Measurements from ENCODE around the gene KIF3B.

GRCh38 chr20:32291166-32291565 is 13.7 kb downstream of the KIF3B start:
- no peak for TF ChIP-seq POLR2A (IDR thresholded peaks at IDR 0.05)
- TF ChIP-seq CTCF (IDR thresholded peaks at IDR 0.05): no peak

Data from heart left ventricle (tissue), 13 donors.